B cell (primary cell): ENCODE results near the gene FAIM2. TPM values are rescaled to one million over a fixed set of nuclear protein-coding genes. Genes with fewer than 3 reads are reported as not detected.

ENCODE experiments used
- ATAC-seq: fragments of 200-7000 bp; cut with Tn5 transposase; one replicate; pipeline ENCODE4 v1.10.0; 2021; ENCODE audit warnings: low read depth, mild to moderate bottlenecking, moderate number of reproducible peaks, moderate library complexity
- CTCF ChIA-PET: fragments of 350-600 bp; sonication (Branson Sonifier 250); formaldehyde crosslinking; loops from one replicate; lab custom pipeline; 2021; ENCODE audit warnings: antibody characterized with exemption, inconsistent platforms; lab: Charles Lee
- POLR2A ChIA-PET: fragments of 350-600 bp; sonication (Branson Sonifier 250); formaldehyde crosslinking; loops from one replicate; lab custom pipeline; 2021; ENCODE audit warnings: antibody characterized with exemption; lab: Charles Lee
- DNase-seq: peaks from one replicate; pipeline ENCODE4 v3.0.0; 2013
- H2AFZ ChIP-seq: 2 replicates; pipeline ENCODE4 v1.6.1; 2012; ENCODE audit warnings: mild to moderate bottlenecking, low read depth, low read length; ENCODE audit not compliant: insufficient read depth, poor library complexity, severe bottlenecking
- H3K27ac ChIP-seq, 2 donors: 1 replicate in 1 of 2; 2 replicates in 1 of 2; pipeline ENCODE4 v1.5.1; 2012 to 2013; ENCODE audit warnings: low read length in 2 of 2, mild to moderate bottlenecking in 2 of 2, moderate library complexity in 1 of 2
- H3K27me3 ChIP-seq, 4 experiments: fragments of 200-600 bp in 1 of 4; sonication (generic) in 1 of 4; replicated peaks in 1 of 4; 1 replicate in 2 of 4; 2 replicates in 2 of 4; pipeline versions ENCODE4 v1.6.1 to v1.7.0; 2013 to 2016; ENCODE audit warnings: low read length in 3 of 4, mild to moderate bottlenecking in 2 of 4, mixed read lengths in 1 of 4, moderate library complexity in 1 of 4; ENCODE audit not compliant: insufficient read depth in 4 of 4, control insufficient read depth in 3 of 4; ENCODE audit errors: control extremely low read depth in 1 of 4
- H3K36me3 ChIP-seq, 2 experiments: replicated peaks in 1 of 2; 1 replicate in 1 of 2; 2 replicates in 1 of 2; pipeline versions ENCODE4 v1.6.1 to v1.7.1; 2013; ENCODE audit warnings: low read length in 1 of 2; ENCODE audit not compliant: insufficient read depth in 2 of 2, control insufficient read depth in 1 of 2; ENCODE audit errors: control extremely low read depth in 1 of 2, extremely low read depth in 1 of 2
- H3K4me1 ChIP-seq, 2 donors: fragments of 200-600 bp in 1 of 2; sonication (generic) in 1 of 2; 1 replicate in 1 of 2; 2 replicates in 1 of 2; pipeline versions ENCODE4 v1.5.1 to v1.6.1; 2013 to 2017; ENCODE audit warnings: low read length in 2 of 2; ENCODE audit not compliant: control insufficient read depth in 2 of 2, insufficient read depth in 2 of 2
- H3K4me2 ChIP-seq: replicated peaks from 2 replicates; pipeline ENCODE3; 2012; ENCODE audit warnings: mild to moderate bottlenecking, low read depth, low read length; ENCODE audit not compliant: poor library complexity, severe bottlenecking
- H3K4me3 ChIP-seq, 5 experiments: fragments of 200-600 bp in 1 of 5; sonication (generic) in 1 of 5; 1 replicate in 3 of 5; 2 replicates in 2 of 5; pipeline versions ENCODE4 v1.5.1 to v1.7.0; 2011 to 2016; ENCODE audit warnings: low read length in 4 of 5, mild to moderate bottlenecking in 4 of 5, low read depth in 2 of 5, control low read depth in 1 of 5, moderate library complexity in 1 of 5; ENCODE audit not compliant: insufficient read depth in 1 of 5; ENCODE audit errors: control extremely low read depth in 1 of 5, extremely low read depth in 1 of 5
- H3K79me2 ChIP-seq: fragments of 200-600 bp; sonication (generic); one replicate; pipeline ENCODE4 v1.6.0; 2016; ENCODE audit warnings: low read length; ENCODE audit not compliant: control insufficient read depth, insufficient read depth
- H3K9ac ChIP-seq: fragments of 200-600 bp; sonication (generic); 2 replicates; pipeline ENCODE4 v1.6.1; 2017; ENCODE audit warnings: mild to moderate bottlenecking, low read length, moderate library complexity
- H3K9me3 ChIP-seq, 3 donors: one replicate each; pipeline versions ENCODE4 v1.6.1 to v1.7.1; 2013; ENCODE audit warnings: low read length in 2 of 3; ENCODE audit not compliant: control insufficient read depth in 2 of 3, insufficient read depth in 1 of 3; ENCODE audit errors: control extremely low read depth in 1 of 3
- H4K20me1 ChIP-seq: 2 replicates; pipeline ENCODE4 v1.6.0; 2012; ENCODE audit warnings: mild to moderate bottlenecking, low read length; ENCODE audit not compliant: insufficient read depth, control insufficient read depth, poor library complexity, severe bottlenecking
- H3K27ac Mint-ChIP-seq: one replicate; pipeline ENCODE4 v1.8.0; 2021; ENCODE audit warnings: mixed read lengths
- H3K27me3 Mint-ChIP-seq: one replicate; pipeline ENCODE4 v1.8.0; 2021; ENCODE audit warnings: mixed read lengths
- H3K4me1 Mint-ChIP-seq: one replicate; pipeline ENCODE4 v1.8.0; 2021; ENCODE audit warnings: mixed read lengths
- H3K4me3 Mint-ChIP-seq: one replicate; pipeline ENCODE4 v1.8.0; 2021; ENCODE audit warnings: mixed read lengths
- H3K9me3 Mint-ChIP-seq: one replicate; pipeline ENCODE4 v1.8.0; 2022; ENCODE audit warnings: mixed read lengths; ENCODE audit not compliant: insufficient read depth
- EZH2 ChIP-seq: IDR thresholded peaks from 2 replicates; pipeline ENCODE4 v1.6.1; 2012; ENCODE audit warnings: borderline replicate concordance, low read depth, mild to moderate bottlenecking, moderate library complexity, low read length; ENCODE audit not compliant: insufficient read depth, poor library complexity, severe bottlenecking
- WGBS: methylation state at CpG from one replicate; pipeline ENCODE4 v1.1.5; 2013; ENCODE audit warnings: missing lambda C conversion rate; ENCODE audit not compliant: insufficient coverage; 5-methylcytosine and 5-hydroxymethylcytosine counted together
- intact Hi-C: fragments of 100-400 bp; cut with micrococcal nuclease; formaldehyde crosslinking; loops from one replicate; pipeline ENCODE4 v1.10.0; 2022
- polyA plus RNA-seq: library from polyadenylated mRNA; depleted of rRNA; stranded (reverse); fragments of >200 nt; gene quantifications from 2 replicates; pipeline ENCODE4 v1.2.3, GENCODE V29; 2012
- total RNA-seq, 2 donors: library from RNA; stranded (reverse); fragments of 120-200 nt in 1 of 2; gene quantifications; 1 replicate in 1 of 2; 2 replicates in 1 of 2; pipeline versions ENCODE4 v1.2.3 to v1.2.4, GENCODE V29; 2013 to 2022
- TF ChIP-seq, protein P1 (sequence below): fragments of 200-600 bp; IDR thresholded peaks from one replicate; pipeline ENCODE4 v1.8.0; 2022; ENCODE audit warnings: antibody characterized with exemption, mild to moderate bottlenecking

Gene FAIM2
- total and polyA plus RNA-seq, 2 donors (not counting 1 experiment from before 2014, with no cell fraction given) = not detected

DNA sequence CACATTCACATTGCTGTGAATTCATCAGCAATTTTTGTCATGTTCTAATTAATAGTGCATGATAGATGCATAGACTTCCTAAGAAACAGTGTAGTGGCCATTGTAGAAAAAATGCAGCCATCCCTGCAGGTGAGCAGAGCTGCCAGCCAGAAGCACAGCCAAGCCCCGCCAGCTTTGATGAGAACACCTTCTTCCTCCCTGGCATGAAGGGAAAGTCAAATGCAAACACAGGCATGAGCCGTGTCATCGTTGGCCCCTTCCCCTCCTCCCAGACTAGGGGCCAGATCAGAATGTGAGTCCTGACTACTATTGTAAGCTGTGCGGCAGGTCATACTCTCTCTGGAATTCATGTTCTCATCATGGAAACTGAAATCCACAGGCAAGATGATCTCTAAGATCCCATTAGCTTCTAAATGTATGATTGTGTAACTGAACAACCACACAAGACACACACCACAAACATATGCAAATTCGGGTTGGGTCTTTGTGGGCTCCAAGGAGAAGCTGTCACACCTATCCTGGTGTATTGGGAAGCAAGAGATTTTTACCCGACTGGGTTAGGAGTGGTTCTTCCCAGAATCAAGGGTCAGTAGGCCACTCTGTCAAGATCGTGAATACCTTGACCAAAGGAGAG is 44.0 kb upstream of the FAIM2 start:
- TF ChIP-seq, protein P1, sequence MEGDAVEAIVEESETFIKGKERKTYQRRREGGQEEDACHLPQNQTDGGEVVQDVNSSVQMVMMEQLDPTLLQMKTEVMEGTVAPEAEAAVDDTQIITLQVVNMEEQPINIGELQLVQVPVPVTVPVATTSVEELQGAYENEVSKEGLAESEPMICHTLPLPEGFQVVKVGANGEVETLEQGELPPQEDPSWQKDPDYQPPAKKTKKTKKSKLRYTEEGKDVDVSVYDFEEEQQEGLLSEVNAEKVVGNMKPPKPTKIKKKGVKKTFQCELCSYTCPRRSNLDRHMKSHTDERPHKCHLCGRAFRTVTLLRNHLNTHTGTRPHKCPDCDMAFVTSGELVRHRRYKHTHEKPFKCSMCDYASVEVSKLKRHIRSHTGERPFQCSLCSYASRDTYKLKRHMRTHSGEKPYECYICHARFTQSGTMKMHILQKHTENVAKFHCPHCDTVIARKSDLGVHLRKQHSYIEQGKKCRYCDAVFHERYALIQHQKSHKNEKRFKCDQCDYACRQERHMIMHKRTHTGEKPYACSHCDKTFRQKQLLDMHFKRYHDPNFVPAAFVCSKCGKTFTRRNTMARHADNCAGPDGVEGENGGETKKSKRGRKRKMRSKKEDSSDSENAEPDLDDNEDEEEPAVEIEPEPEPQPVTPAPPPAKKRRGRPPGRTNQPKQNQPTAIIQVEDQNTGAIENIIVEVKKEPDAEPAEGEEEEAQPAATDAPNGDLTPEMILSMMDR = no peak
- no peak for TF ChIP-seq EZH2
- no peak overlapping the region for H3K4me3 ChIP-seq
- intact Hi-C loops = no loop called here
- no peaks in the 10 kb centered on the region for H3K36me3 ChIP-seq
- H3K4me3 Mint-ChIP-seq = no peak overlapping the region
- no peak overlapping the region for H3K27ac Mint-ChIP-seq
- no peak for DNase-seq
- ChIA-PET POLR2A (interaction anchor here (0.6 kb wide), 1 partner anchor 78 kb away, joined by 6 read pairs; the partner anchor contains the start of gene RACGAP1), CTCF (interaction anchor here (1.0 to 2.4 kb wide), 2 partner anchors 10 to 15 kb away, joined by 3 to 9 read pairs; no protein-coding TSS in a partner anchor)
- no peak for ATAC-seq
- H3K27me3 ChIP-seq = peaks cover 0 to 16% (median 4%) of the 10 kb centered on the region in 4 experiments
- H3K4me2 ChIP-seq = no peak overlapping the region
- no peaks in the 10 kb centered on the region for H3K79me2 ChIP-seq
- no peaks in the 10 kb centered on the region for H4K20me1 ChIP-seq
- H3K9me3 Mint-ChIP-seq = no peaks in the 10 kb centered on the region
- H3K4me1 ChIP-seq = peaks cover 0 to 8% of the 10 kb centered on the region in 2 donors
- 79% methylated on average over 5 of the region's 7 CpGs for WGBS
- no peaks in the 10 kb centered on the region for H3K9me3 ChIP-seq
- H3K9ac ChIP-seq = no peak overlapping the region
- no peak overlapping the region for H3K27ac ChIP-seq
- peaks cover 9% of the 10 kb centered on the region for H3K27me3 Mint-ChIP-seq
- peaks cover 10% of the 10 kb centered on the region for H3K4me1 Mint-ChIP-seq
- H2AFZ ChIP-seq = no peak overlapping the region

DNA sequence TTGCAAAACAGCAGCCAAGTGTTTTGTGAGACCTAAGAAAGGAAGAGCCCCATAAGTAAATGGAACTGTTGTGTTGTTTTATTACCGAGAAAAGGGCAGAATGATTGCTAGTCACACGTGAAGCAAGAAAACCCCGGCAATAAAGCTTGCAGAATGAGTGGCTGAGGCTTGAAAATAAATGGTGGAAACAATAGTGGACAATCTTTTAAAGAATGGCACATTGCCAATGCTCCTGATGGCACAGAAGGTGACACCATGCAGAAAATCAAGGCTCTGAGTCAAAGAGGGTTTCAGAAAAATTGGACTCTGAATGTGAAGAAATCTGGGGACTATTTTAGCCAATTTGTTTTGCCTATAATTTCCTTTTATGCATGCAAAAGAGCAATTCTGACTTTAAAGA is 42.8 kb upstream of the FAIM2 start:
- no peak overlapping the region for H3K4me3 ChIP-seq
- no peaks in the 10 kb centered on the region for H3K79me2 ChIP-seq
- H3K4me1 Mint-ChIP-seq = peaks cover 15% of the 10 kb centered on the region
- no peaks in the 10 kb centered on the region for H3K36me3 ChIP-seq
- H3K9ac ChIP-seq = no peak overlapping the region
- no peak for ATAC-seq
- ChIA-PET CTCF (interaction anchor here (0.6 to 2.6 kb wide), 12 partner anchors 9 to 1099 kb away, joined by 3 to 21 read pairs (median 6); partner anchors contain the start of gene AQP5), POLR2A (no interaction called here)
- no peak overlapping the region for H3K27ac ChIP-seq
- no peak for DNase-seq
- no peak overlapping the region for H2AFZ ChIP-seq
- no peaks in the 10 kb centered on the region for H3K9me3 ChIP-seq
- WGBS = 96% methylated on average over 3 of the region's 3 CpGs
- no peak overlapping the region for H3K27ac Mint-ChIP-seq
- H3K27me3 Mint-ChIP-seq = peaks cover 9% of the 10 kb centered on the region
- H3K9me3 Mint-ChIP-seq = no peaks in the 10 kb centered on the region
- intact Hi-C loops = no loop called here
- peaks cover 0 to 9% (median 4%) of the 10 kb centered on the region in 4 experiments for H3K27me3 ChIP-seq
- no peaks in the 10 kb centered on the region for H4K20me1 ChIP-seq
- no peak overlapping the region for H3K4me2 ChIP-seq
- no peak for TF ChIP-seq EZH2
- TF ChIP-seq, protein P1 = no peak
- H3K4me1 ChIP-seq = peaks cover 0 to 8% of the 10 kb centered on the region in 2 donors
- H3K4me3 Mint-ChIP-seq = no peak overlapping the region
